ENCODE results near the gene HCN1.
A peak's percentile ranks its signal among the peaks of the same experiment; 100 is the strongest.

The HCN1 gene

GRCh38 chr5:45639040-45639439 lies 57.1 kb downstream of the HCN1 start:
- peak; percentile 0 for DNase-seq (ENCODE audit: low read depth)
- no peak overlapping the region for H3K4me3 ChIP-seq (ENCODE audit: control insufficient read depth, low read depth, low read length)
- TF ChIP-seq CTCF (conservative IDR thresholded peaks at IDR 0.05; ENCODE audit: control insufficient read depth, insufficient read depth, low read depth, low read length) = peak; percentile 15

- no peak for DNase-seq (ENCODE audit: low read depth)
- no peak overlapping the region for H3K4me3 ChIP-seq (ENCODE audit: control insufficient read depth, low read depth, low read length)
- TF ChIP-seq CTCF (conservative IDR thresholded peaks at IDR 0.05; ENCODE audit: control insufficient read depth, insufficient read depth, low read depth, low read length) = no peak
Observed at GRCh38 chr5:45627076-45627656, 69.0 kb downstream of the HCN1 start.

- no peak for TF ChIP-seq CTCF (conservative IDR thresholded peaks at IDR 0.05; ENCODE audit: control insufficient read depth, insufficient read depth, low read depth, low read length)
- no peak overlapping the region for H3K4me3 ChIP-seq (ENCODE audit: control insufficient read depth, low read depth, low read length)
- DNase-seq (ENCODE audit: low read depth) = no peak
Observed at GRCh38 chr5:45623832-45624231, 72.3 kb downstream of the HCN1 start.

- no peak for TF ChIP-seq CTCF (conservative IDR thresholded peaks at IDR 0.05; ENCODE audit: control insufficient read depth, insufficient read depth, low read depth, low read length)
- DNase-seq (ENCODE audit: low read depth) = no peak
- H3K4me3 ChIP-seq (ENCODE audit: control insufficient read depth, low read depth, low read length) = no peak overlapping the region
Observed at GRCh38 chr5:45622365-45622764, 73.8 kb downstream of the HCN1 start.

GRCh38 chr5:45617859-45618416 lies 78.2 kb downstream of the HCN1 start:
- no peak for DNase-seq (ENCODE audit: low read depth)
- TF ChIP-seq CTCF (conservative IDR thresholded peaks at IDR 0.05; ENCODE audit: control insufficient read depth, insufficient read depth, low read depth, low read length) = no peak
- no peak overlapping the region for H3K4me3 ChIP-seq (ENCODE audit: control insufficient read depth, low read depth, low read length)

GRCh38 chr5:45609661-45610060 lies 86.5 kb downstream of the HCN1 start:
- no peak for TF ChIP-seq CTCF (conservative IDR thresholded peaks at IDR 0.05; ENCODE audit: control insufficient read depth, insufficient read depth, low read depth, low read length)
- DNase-seq (ENCODE audit: low read depth) = no peak
- no peak overlapping the region for H3K4me3 ChIP-seq (ENCODE audit: control insufficient read depth, low read depth, low read length)
